Measurements from ENCODE around the gene ESPNL.
"Not testable (repeated sequence)": the region's sequence is repeated elsewhere in the genome, so short reads cannot be mapped to it uniquely, and the experiment has no call there.

ESPNL gene

DNA sequence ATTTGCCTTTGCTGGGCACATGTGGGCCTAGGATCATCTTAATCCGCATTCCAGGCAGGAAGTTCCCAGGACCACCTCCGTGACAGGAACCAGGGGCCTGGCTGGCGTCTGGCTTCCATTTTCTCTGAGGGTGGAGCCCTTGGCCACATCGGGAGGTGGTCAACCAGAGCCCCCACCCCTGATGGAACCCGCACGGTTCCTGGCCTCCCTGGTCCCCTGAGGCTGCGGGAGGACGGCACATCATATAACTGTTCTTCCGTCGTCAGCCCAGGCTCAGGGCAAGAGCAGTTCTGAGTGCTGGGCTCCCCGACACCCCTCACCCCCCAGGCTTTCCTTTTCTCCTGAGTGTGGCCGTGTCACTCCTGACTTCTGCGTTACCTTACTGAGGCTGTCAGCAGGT, 13.5 kb downstream of the ESPNL start:
- no peak for DNase-seq (ENCODE audit: extremely low spot score)
- TF ChIP-seq, protein P1, sequence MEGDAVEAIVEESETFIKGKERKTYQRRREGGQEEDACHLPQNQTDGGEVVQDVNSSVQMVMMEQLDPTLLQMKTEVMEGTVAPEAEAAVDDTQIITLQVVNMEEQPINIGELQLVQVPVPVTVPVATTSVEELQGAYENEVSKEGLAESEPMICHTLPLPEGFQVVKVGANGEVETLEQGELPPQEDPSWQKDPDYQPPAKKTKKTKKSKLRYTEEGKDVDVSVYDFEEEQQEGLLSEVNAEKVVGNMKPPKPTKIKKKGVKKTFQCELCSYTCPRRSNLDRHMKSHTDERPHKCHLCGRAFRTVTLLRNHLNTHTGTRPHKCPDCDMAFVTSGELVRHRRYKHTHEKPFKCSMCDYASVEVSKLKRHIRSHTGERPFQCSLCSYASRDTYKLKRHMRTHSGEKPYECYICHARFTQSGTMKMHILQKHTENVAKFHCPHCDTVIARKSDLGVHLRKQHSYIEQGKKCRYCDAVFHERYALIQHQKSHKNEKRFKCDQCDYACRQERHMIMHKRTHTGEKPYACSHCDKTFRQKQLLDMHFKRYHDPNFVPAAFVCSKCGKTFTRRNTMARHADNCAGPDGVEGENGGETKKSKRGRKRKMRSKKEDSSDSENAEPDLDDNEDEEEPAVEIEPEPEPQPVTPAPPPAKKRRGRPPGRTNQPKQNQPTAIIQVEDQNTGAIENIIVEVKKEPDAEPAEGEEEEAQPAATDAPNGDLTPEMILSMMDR (IDR thresholded peaks at IDR 0.05; ENCODE audit: control extremely low read depth, extremely low read depth, low read depth, missing control alignments) = no peak
- POLR2A ChIA-PET = no interaction called here
- CTCF ChIA-PET = no interaction called here

DNA sequence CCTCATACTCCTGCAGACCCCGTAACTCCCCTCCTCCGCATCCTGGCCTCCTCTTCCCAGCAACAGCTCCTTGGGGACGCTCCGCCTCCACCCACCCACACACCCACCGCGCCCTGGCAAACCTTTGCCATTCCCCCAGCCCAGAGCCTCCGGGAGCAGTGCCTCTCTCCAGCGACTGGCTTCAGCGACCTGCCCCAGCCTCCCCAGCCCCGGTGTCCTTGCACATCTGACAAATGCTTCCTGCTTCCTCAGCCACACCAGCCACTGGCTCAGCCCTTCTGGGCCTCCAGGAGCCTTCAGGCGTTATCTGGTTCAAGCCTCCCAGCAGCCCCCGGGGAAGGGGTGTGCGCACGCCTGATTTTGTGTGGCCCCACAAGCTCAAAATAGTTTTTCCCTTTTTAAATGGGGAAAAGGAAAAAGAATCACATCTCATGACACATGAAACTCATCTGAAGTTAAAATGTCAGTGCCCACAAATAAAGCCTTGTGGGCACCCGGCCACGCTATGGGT, 14.2 kb downstream of the ESPNL start:
- TF ChIP-seq, protein P1 (IDR thresholded peaks at IDR 0.05; ENCODE audit: control extremely low read depth, extremely low read depth, low read depth, missing control alignments) = no peak
- no peak for DNase-seq (ENCODE audit: extremely low spot score)
- POLR2A ChIA-PET = no interaction called here

GRCh38 chr2:238114851-238115660, 14.9 kb downstream of the ESPNL start:
- DNase-seq (ENCODE audit: extremely low spot score) = no peak
- ChIA-PET CTCF (interaction anchor here (2.1 kb wide), 2 partner anchors 14 to 24 kb away, joined by 5 to 6 read pairs; no protein-coding TSS in a partner anchor), POLR2A (no interaction called here)
- TF ChIP-seq, protein P1 (IDR thresholded peaks at IDR 0.05; ENCODE audit: control extremely low read depth, extremely low read depth, low read depth, missing control alignments) = no peak

More for the DNA sequence above, 14.2 kb downstream of the ESPNL start:
- CTCF ChIA-PET = interaction anchor here (2.1 kb wide), 2 partner anchors 14 to 25 kb away, joined by 5 to 6 read pairs; no protein-coding TSS in a partner anchor

- POLR2A ChIA-PET; DNase-seq (ENCODE audit: extremely low spot score): not testable (repeated sequence)
- CTCF ChIA-PET = interaction anchor here (2.1 kb wide), 2 partner anchors 13 to 23 kb away, joined by 5 to 6 read pairs; no protein-coding TSS in a partner anchor
Measured at GRCh38 chr2:238115709-238116108, 15.6 kb downstream of the ESPNL start.

- POLR2A ChIA-PET = no interaction called here
- TF ChIP-seq, protein P1 (IDR thresholded peaks at IDR 0.05; ENCODE audit: control extremely low read depth, extremely low read depth, low read depth, missing control alignments) = no peak
- no peak for DNase-seq (ENCODE audit: extremely low spot score)
- CTCF ChIA-PET = interaction anchor here (2.1 kb wide), 2 partner anchors 12 to 23 kb away, joined by 5 to 6 read pairs; no protein-coding TSS in a partner anchor
Measured at GRCh38 chr2:238116298-238117198, 16.4 kb downstream of the ESPNL start.

GRCh38 chr2:238117199-238118154, 17.3 kb downstream of the ESPNL start:
- no peak for DNase-seq (ENCODE audit: extremely low spot score)

More at GRCh38 chr2:238117199-238118154, 17.3 kb downstream of the ESPNL start:
- POLR2A ChIA-PET = no interaction called here
- CTCF ChIA-PET = no interaction called here
- TF ChIP-seq, protein P1 (IDR thresholded peaks at IDR 0.05; ENCODE audit: control extremely low read depth, extremely low read depth, low read depth, missing control alignments) = no peak
